B cell (primary cell): ENCODE data around the gene EPOP. TPM values are rescaled to one million over a fixed set of nuclear protein-coding genes. Genes with fewer than 3 reads are reported as not detected.

Experiments used
- ATAC-seq: fragments of 200-7000 bp; cut with Tn5 transposase; one replicate; pipeline ENCODE4 v1.10.0; 2021; ENCODE audit warnings: low read depth, mild to moderate bottlenecking, moderate number of reproducible peaks, moderate library complexity
- CTCF ChIA-PET: fragments of 350-600 bp; sonication (Branson Sonifier 250); formaldehyde crosslinking; loops from one replicate; lab custom pipeline; 2021; ENCODE audit warnings: antibody characterized with exemption, inconsistent platforms; lab: Charles Lee
- POLR2A ChIA-PET: fragments of 350-600 bp; sonication (Branson Sonifier 250); formaldehyde crosslinking; loops from one replicate; lab custom pipeline; 2021; ENCODE audit warnings: antibody characterized with exemption; lab: Charles Lee
- DNase-seq: peaks from one replicate; pipeline ENCODE4 v3.0.0; 2013
- H2AFZ ChIP-seq: 2 replicates; pipeline ENCODE4 v1.6.1; 2012; ENCODE audit warnings: mild to moderate bottlenecking, low read depth, low read length; ENCODE audit not compliant: insufficient read depth, poor library complexity, severe bottlenecking
- H3K27ac ChIP-seq, 2 donors: 1 replicate in 1 of 2; 2 replicates in 1 of 2; pipeline ENCODE4 v1.5.1; 2012 to 2013; ENCODE audit warnings: low read length in 2 of 2, mild to moderate bottlenecking in 2 of 2, moderate library complexity in 1 of 2
- H3K27me3 ChIP-seq, 4 experiments: fragments of 200-600 bp in 1 of 4; sonication (generic) in 1 of 4; replicated peaks in 1 of 4; 1 replicate in 2 of 4; 2 replicates in 2 of 4; pipeline versions ENCODE4 v1.6.1 to v1.7.0; 2013 to 2016; ENCODE audit warnings: low read length in 3 of 4, mild to moderate bottlenecking in 2 of 4, mixed read lengths in 1 of 4, moderate library complexity in 1 of 4; ENCODE audit not compliant: insufficient read depth in 4 of 4, control insufficient read depth in 3 of 4; ENCODE audit errors: control extremely low read depth in 1 of 4
- H3K36me3 ChIP-seq, 2 experiments: replicated peaks in 1 of 2; 1 replicate in 1 of 2; 2 replicates in 1 of 2; pipeline versions ENCODE4 v1.6.1 to v1.7.1; 2013; ENCODE audit warnings: low read length in 1 of 2; ENCODE audit not compliant: insufficient read depth in 2 of 2, control insufficient read depth in 1 of 2; ENCODE audit errors: control extremely low read depth in 1 of 2, extremely low read depth in 1 of 2
- H3K4me1 ChIP-seq, 2 donors: fragments of 200-600 bp in 1 of 2; sonication (generic) in 1 of 2; 1 replicate in 1 of 2; 2 replicates in 1 of 2; pipeline versions ENCODE4 v1.5.1 to v1.6.1; 2013 to 2017; ENCODE audit warnings: low read length in 2 of 2; ENCODE audit not compliant: control insufficient read depth in 2 of 2, insufficient read depth in 2 of 2
- H3K4me2 ChIP-seq: replicated peaks from 2 replicates; pipeline ENCODE3; 2012; ENCODE audit warnings: mild to moderate bottlenecking, low read depth, low read length; ENCODE audit not compliant: poor library complexity, severe bottlenecking
- H3K4me3 ChIP-seq, 5 experiments: fragments of 200-600 bp in 1 of 5; sonication (generic) in 1 of 5; 1 replicate in 3 of 5; 2 replicates in 2 of 5; pipeline versions ENCODE4 v1.5.1 to v1.7.0; 2011 to 2016; ENCODE audit warnings: low read length in 4 of 5, mild to moderate bottlenecking in 4 of 5, low read depth in 2 of 5, control low read depth in 1 of 5, moderate library complexity in 1 of 5; ENCODE audit not compliant: insufficient read depth in 1 of 5; ENCODE audit errors: control extremely low read depth in 1 of 5, extremely low read depth in 1 of 5
- H3K79me2 ChIP-seq: fragments of 200-600 bp; sonication (generic); one replicate; pipeline ENCODE4 v1.6.0; 2016; ENCODE audit warnings: low read length; ENCODE audit not compliant: control insufficient read depth, insufficient read depth
- H3K9ac ChIP-seq: fragments of 200-600 bp; sonication (generic); 2 replicates; pipeline ENCODE4 v1.6.1; 2017; ENCODE audit warnings: mild to moderate bottlenecking, low read length, moderate library complexity
- H3K9me3 ChIP-seq, 3 donors: one replicate each; pipeline versions ENCODE4 v1.6.1 to v1.7.1; 2013; ENCODE audit warnings: low read length in 2 of 3; ENCODE audit not compliant: control insufficient read depth in 2 of 3, insufficient read depth in 1 of 3; ENCODE audit errors: control extremely low read depth in 1 of 3
- H4K20me1 ChIP-seq: 2 replicates; pipeline ENCODE4 v1.6.0; 2012; ENCODE audit warnings: mild to moderate bottlenecking, low read length; ENCODE audit not compliant: insufficient read depth, control insufficient read depth, poor library complexity, severe bottlenecking
- H3K27ac Mint-ChIP-seq: one replicate; pipeline ENCODE4 v1.8.0; 2021; ENCODE audit warnings: mixed read lengths
- H3K27me3 Mint-ChIP-seq: one replicate; pipeline ENCODE4 v1.8.0; 2021; ENCODE audit warnings: mixed read lengths
- H3K4me1 Mint-ChIP-seq: one replicate; pipeline ENCODE4 v1.8.0; 2021; ENCODE audit warnings: mixed read lengths
- H3K4me3 Mint-ChIP-seq: one replicate; pipeline ENCODE4 v1.8.0; 2021; ENCODE audit warnings: mixed read lengths
- H3K9me3 Mint-ChIP-seq: one replicate; pipeline ENCODE4 v1.8.0; 2022; ENCODE audit warnings: mixed read lengths; ENCODE audit not compliant: insufficient read depth
- CTCF ChIP-seq: fragments of 200-600 bp; IDR thresholded peaks from one replicate; pipeline ENCODE4 v1.8.0; 2022; ENCODE audit warnings: antibody characterized with exemption, mild to moderate bottlenecking
- EZH2 ChIP-seq: IDR thresholded peaks from 2 replicates; pipeline ENCODE4 v1.6.1; 2012; ENCODE audit warnings: borderline replicate concordance, low read depth, mild to moderate bottlenecking, moderate library complexity, low read length; ENCODE audit not compliant: insufficient read depth, poor library complexity, severe bottlenecking
- WGBS: methylation state at CpG from one replicate; pipeline ENCODE4 v1.1.5; 2013; ENCODE audit warnings: missing lambda C conversion rate; ENCODE audit not compliant: insufficient coverage; 5-methylcytosine and 5-hydroxymethylcytosine counted together
- intact Hi-C: fragments of 100-400 bp; cut with micrococcal nuclease; formaldehyde crosslinking; loops from one replicate; pipeline ENCODE4 v1.10.0; 2022
- polyA plus RNA-seq: library from polyadenylated mRNA; depleted of rRNA; stranded (reverse); fragments of >200 nt; gene quantifications from 2 replicates; pipeline ENCODE4 v1.2.3, GENCODE V29; 2012
- total RNA-seq, 2 donors: library from RNA; stranded (reverse); fragments of 120-200 nt in 1 of 2; gene quantifications; 1 replicate in 1 of 2; 2 replicates in 1 of 2; pipeline versions ENCODE4 v1.2.3 to v1.2.4, GENCODE V29; 2013 to 2022

EPOP gene
- total and polyA plus RNA-seq, 2 donors (not counting 1 experiment from before 2014, with no cell fraction given), result 0.66 to 1.2 TPM

DNA sequence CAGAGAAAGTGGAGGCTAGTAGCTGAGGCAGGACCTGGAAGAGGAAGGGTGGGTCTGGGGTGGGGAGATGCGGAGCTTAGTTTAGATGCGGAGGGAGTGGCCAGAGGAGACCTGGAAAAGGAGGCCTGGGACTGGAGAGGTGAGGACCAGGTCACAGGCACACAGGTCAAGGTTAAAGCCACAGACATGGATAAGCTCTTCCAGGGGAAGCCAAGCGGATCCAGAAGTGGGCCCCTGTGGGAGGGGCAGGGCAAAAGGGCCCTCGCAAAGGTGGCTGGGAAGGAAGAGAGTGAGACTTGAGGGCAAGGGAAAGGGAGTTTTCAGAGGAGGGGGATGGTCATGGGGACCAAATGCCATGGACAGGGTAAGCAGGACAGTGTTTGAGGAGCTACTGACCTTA, 16.4 kb upstream of the EPOP start:
- WGBS, result 94% methylated on average over 4 of the region's 4 CpGs
- Histone ChIP-seq H3K27ac (no peak overlapping the region), H3K79me2 (no peaks in the 10 kb centered on the region), H3K9me3 (no peaks in the 10 kb centered on the region), H3K36me3 (no peaks in the 10 kb centered on the region), H3K9ac (no peak overlapping the region), H3K4me3 (no peak overlapping the region), H2AFZ (no peak overlapping the region), H4K20me1 (no peaks in the 10 kb centered on the region), H3K4me2 (no peak overlapping the region), H3K4me1 (no peaks in the 10 kb centered on the region), H3K27me3 (peaks cover 0 to 4% (median 0%) of the 10 kb centered on the region in 4 experiments)
- intact Hi-C loops, result no loop called here
- TF ChIP-seq EZH2, result no peak
- no peak for TF ChIP-seq CTCF
- H3K27ac Mint-ChIP-seq, result no peak overlapping the region
- no peaks in the 10 kb centered on the region for H3K9me3 Mint-ChIP-seq
- no peak for DNase-seq
- ChIA-PET CTCF (interaction anchor here (1.0 to 2.5 kb wide), 2 partner anchors 13 to 24 kb away, joined by 3 to 11 read pairs; no protein-coding TSS in a partner anchor), POLR2A (no interaction called here)
- H3K4me1 Mint-ChIP-seq, result no peaks in the 10 kb centered on the region
- peaks cover 12% of the 10 kb centered on the region for H3K27me3 Mint-ChIP-seq
- ATAC-seq, result no peak
- H3K4me3 Mint-ChIP-seq, result no peak overlapping the region

DNA sequence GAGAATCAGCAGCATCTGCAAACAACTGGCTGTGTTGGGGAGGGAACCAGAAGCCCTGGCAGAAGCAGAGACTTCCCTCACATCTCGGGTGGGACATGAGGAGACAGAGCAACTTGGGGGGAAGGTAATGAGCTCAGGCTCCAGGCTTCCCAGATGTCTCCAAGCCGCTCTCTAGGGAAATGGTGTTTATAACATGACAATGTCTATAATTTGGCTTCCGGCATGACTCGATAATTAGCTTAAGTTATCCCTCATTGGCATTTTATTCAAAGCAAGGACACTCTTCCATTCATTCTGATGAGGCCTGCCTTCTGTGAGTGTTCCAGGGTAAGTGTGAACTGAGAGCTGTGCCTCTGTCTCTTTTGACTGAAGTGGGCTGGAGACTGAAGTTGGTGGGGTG, 15.6 kb upstream of the EPOP start:
- no peaks in the 10 kb centered on the region for H3K36me3 ChIP-seq
- no peak overlapping the region for H3K4me3 Mint-ChIP-seq
- no peak overlapping the region for H3K27ac ChIP-seq
- no peaks in the 10 kb centered on the region for H3K9me3 Mint-ChIP-seq
- ATAC-seq (no peak), DNase-seq (no peak)
- 80% methylated on average over 1 of the region's 4 CpGs for WGBS
- no peak overlapping the region for H3K9ac ChIP-seq
- H3K4me1 ChIP-seq, result no peaks in the 10 kb centered on the region
- no peaks in the 10 kb centered on the region for H3K9me3 ChIP-seq
- no peak for TF ChIP-seq CTCF
- no peak for TF ChIP-seq EZH2
- no peaks in the 10 kb centered on the region for H3K79me2 ChIP-seq
- ChIA-PET CTCF (interaction anchor here (1.0 to 2.5 kb wide), 5 partner anchors 13 to 46 kb away, joined by 3 to 11 read pairs (median 3); no protein-coding TSS in a partner anchor), POLR2A (no interaction called here)
- H3K4me3 ChIP-seq, result no peak overlapping the region
- peaks cover 20% of the 10 kb centered on the region for H3K27me3 Mint-ChIP-seq
- peaks cover 0 to 4% (median 0%) of the 10 kb centered on the region in 4 experiments for H3K27me3 ChIP-seq
- H4K20me1 ChIP-seq, result no peaks in the 10 kb centered on the region
- intact Hi-C loops, result no loop called here
- no peak overlapping the region for H3K4me2 ChIP-seq
- no peak overlapping the region for H2AFZ ChIP-seq
- no peaks in the 10 kb centered on the region for H3K4me1 Mint-ChIP-seq
- no peak overlapping the region for H3K27ac Mint-ChIP-seq
